Measurements from ENCODE around the gene ALDOB.
"Not testable (repeated sequence)": the region's sequence is repeated elsewhere in the genome, so short reads cannot be mapped to it uniquely, and the experiment has no call there.

DNA sequence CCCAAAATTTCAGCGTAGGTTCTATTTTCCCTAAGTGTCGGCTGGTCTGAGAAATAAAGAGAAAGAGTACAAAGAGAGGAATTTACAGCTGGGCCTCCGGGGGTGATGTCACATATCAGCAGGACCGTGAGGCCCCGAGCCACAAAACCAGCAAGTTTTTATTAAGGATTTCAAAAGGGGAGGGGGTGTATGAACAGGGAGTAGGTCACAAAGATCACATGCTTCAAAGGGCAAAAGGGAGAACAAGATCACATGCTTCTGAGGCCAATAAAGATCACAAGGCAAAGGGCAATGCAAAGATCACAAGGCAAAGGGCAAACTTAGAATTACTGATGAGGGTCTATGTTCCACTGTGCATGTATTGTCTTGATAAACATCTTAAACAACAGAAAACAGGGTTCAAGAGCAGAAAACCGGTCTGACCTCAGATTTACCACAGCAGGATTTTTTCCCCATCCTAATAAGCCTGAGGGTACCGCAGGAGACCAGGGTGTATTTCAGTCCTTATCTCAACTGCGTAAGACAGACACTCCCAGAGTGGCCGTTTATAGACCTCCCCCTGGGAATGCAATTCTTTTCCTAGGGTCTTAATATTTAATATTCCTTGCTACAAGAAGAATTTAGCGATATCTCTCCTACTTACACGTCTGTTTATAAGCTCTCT, 50.6 kb downstream of the ALDOB start, which contains the start of gene BAAT:
- TF ChIP-seq EP300, CTCF (IDR thresholded peaks at IDR 0.05): not testable (repeated sequence)
